Peyer's patch (tissue), 4 donors: ENCODE results near the gene FTSJ3. TPM values are rescaled to one million over a fixed set of nuclear protein-coding genes. Genes with fewer than 3 reads are reported as not detected.

ENCODE experiments used
- DNase-seq, 3 donors: peaks; one replicate each; pipeline ENCODE4 v3.0.0-alpha.2; 2017 to 2019
- H3K27ac ChIP-seq, 4 donors: fragments of 200-600 bp; sonication (generic); one replicate each; pipeline ENCODE4 v1.5.1; 2016 to 2019
- H3K27me3 ChIP-seq, 2 donors: fragments of 200-600 bp; sonication (generic); one replicate each; pipeline ENCODE4 v1.5.1; 2019
- H3K36me3 ChIP-seq, 3 donors: fragments of 200-600 bp; sonication (generic); one replicate each; pipeline ENCODE4 v1.5.1; 2016 to 2019
- H3K4me1 ChIP-seq, 4 donors: fragments of 200-600 bp; sonication (generic); one replicate each; pipeline ENCODE4 v1.5.1; 2016 to 2019
- H3K4me3 ChIP-seq, 4 donors: fragments of 200-600 bp; sonication (generic); 1 replicate in 3 of 4; 2 replicates in 1 of 4; pipeline ENCODE4 v1.5.1; 2016 to 2019; ENCODE audit warnings: mild to moderate bottlenecking in 1 of 4
- H3K9me3 ChIP-seq, 4 donors: fragments of 200-600 bp; sonication (generic); one replicate each; pipeline ENCODE4 v1.5.1; 2016 to 2019; ENCODE audit warnings: mild to moderate bottlenecking in 1 of 4
- POLR2A ChIP-seq, 2 donors: fragments of 450-650 bp; IDR thresholded peaks; one replicate each; pipeline ENCODE4 v1.5.1; 2017; ENCODE audit warnings: antibody characterized with exemption in 2 of 2, mild to moderate bottlenecking in 2 of 2, moderate library complexity in 2 of 2
- total RNA-seq, 4 donors: library from RNA; depleted of rRNA; stranded (reverse); fragments of >200 nt; gene quantifications; one replicate each; pipeline ENCODE4 v1.1.0, GENCODE V29; 2016
- TF ChIP-seq, protein P1 (sequence below), 6 experiments: fragments of 450-650 bp in 4 of 6; fragments of 200-600 bp in 2 of 6; sonication (generic) in 1 of 6; IDR thresholded peaks; one replicate each; pipeline ENCODE4 v1.5.1; 2017 to 2019; ENCODE audit warnings: antibody characterized with exemption in 6 of 6, mild to moderate bottlenecking in 3 of 6, moderate library complexity in 1 of 6

The FTSJ3 gene
- total RNA-seq, 4 donors from 2014 or later, result 19.6 to 133 (median 51.6) TPM

- Histone ChIP-seq H3K4me3 (peak overlapping the region in 1 of 4 donors; percentile 79), H3K4me1 (peaks cover 0 to 22% (median 4%) of the 10 kb centered on the region in 4 donors), H3K9me3 (no peaks in the 10 kb centered on the region), H3K27me3 (no peaks in the 10 kb centered on the region), H3K27ac (peak overlapping the region in 1 of 4 donors; percentile 1), H3K36me3 (peaks cover 0 to 65% (median 0%) of the 10 kb centered on the region in 3 donors)
- DNase-seq, result no peak
- TF ChIP-seq, protein P1, sequence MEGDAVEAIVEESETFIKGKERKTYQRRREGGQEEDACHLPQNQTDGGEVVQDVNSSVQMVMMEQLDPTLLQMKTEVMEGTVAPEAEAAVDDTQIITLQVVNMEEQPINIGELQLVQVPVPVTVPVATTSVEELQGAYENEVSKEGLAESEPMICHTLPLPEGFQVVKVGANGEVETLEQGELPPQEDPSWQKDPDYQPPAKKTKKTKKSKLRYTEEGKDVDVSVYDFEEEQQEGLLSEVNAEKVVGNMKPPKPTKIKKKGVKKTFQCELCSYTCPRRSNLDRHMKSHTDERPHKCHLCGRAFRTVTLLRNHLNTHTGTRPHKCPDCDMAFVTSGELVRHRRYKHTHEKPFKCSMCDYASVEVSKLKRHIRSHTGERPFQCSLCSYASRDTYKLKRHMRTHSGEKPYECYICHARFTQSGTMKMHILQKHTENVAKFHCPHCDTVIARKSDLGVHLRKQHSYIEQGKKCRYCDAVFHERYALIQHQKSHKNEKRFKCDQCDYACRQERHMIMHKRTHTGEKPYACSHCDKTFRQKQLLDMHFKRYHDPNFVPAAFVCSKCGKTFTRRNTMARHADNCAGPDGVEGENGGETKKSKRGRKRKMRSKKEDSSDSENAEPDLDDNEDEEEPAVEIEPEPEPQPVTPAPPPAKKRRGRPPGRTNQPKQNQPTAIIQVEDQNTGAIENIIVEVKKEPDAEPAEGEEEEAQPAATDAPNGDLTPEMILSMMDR (IDR thresholded peaks at IDR 0.05), result no peak
- TF ChIP-seq POLR2A (IDR thresholded peaks at IDR 0.05), result no peak
Measured at GRCh38 chr17:63828936-63829335, 1.5 kb upstream of the FTSJ3 start.

DNA sequence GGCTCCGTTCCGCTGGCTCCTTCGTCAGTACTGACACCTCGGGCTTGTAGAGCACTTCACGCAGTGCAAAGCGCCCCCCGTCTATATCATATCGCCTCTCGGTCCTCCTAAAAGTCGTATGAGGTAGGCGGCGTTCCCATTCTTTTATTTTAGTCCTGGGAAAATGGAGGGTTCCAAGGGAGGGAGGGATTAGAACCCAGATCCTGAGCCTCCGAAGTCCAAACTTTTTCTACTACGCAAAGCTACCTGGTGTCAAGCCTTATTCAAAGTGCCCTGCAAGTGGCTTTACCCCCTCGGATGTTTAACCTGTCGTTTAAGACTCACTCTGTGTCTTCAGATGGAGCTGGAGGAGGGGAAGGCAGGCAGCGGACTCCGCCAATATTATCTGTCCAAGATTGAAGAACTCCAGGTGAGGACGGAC is 348 bp upstream of the FTSJ3 start:
- H3K27ac ChIP-seq, result peak overlapping the region; percentile 88 to 97 (median 90)
- peaks cover 0 to 22% (median 4%) of the 10 kb centered on the region in 4 donors for H3K4me1 ChIP-seq
- no peaks in the 10 kb centered on the region for H3K27me3 ChIP-seq
- TF ChIP-seq, protein P1 (IDR thresholded peaks at IDR 0.05), result no peak
- DNase-seq, result peak in 1 of 3 donors; percentile 40
- peaks cover 0 to 65% (median 0%) of the 10 kb centered on the region in 3 donors for H3K36me3 ChIP-seq
- peak overlapping the region; percentile 76 to 86 (median 82) for H3K4me3 ChIP-seq
- H3K9me3 ChIP-seq, result no peaks in the 10 kb centered on the region

DNA sequence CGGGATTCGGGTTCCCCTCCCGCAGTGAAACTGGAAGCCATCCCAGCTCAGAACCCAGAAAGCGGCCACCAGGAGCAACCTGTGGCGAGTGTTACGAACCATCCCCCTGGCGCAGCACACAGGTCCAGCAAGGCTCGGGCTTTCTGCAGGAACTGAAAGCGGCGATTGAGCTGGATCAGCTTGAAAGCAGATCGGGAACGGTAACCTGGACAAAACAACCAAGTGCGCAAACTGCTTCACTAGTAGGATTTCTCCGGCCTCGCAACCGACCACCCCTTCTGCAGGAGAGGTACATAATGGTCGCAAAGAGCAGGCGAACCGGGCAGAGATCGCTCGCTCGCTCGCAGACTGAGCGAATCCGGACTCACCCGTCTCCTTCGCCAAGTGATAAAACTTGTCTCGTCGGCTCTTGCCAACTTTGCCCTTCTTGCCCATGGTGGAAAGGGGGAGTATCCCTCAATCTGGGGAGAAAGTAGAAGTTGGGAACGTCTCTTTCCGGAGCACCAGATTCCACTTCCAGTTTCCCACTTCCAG is 928 bp downstream of the FTSJ3 start:
- no peaks in the 10 kb centered on the region for H3K9me3 ChIP-seq
- no peaks in the 10 kb centered on the region for H3K27me3 ChIP-seq
- H3K27ac ChIP-seq, result peak overlapping the region; percentile 88 to 97 (median 90)
- no peak for DNase-seq
- TF ChIP-seq POLR2A (IDR thresholded peaks at IDR 0.05), result peak in 1 of 2 donors; percentile 7
- TF ChIP-seq, protein P1 (IDR thresholded peaks at IDR 0.05), result peak in 1 of 6 experiments; percentile 2
- peak overlapping the region; percentile 76 to 86 (median 82) for H3K4me3 ChIP-seq
- H3K4me1 ChIP-seq, result peaks cover 0 to 22% (median 4%) of the 10 kb centered on the region in 4 donors
- H3K36me3 ChIP-seq, result peaks cover 0 to 65% (median 0%) of the 10 kb centered on the region in 3 donors

- DNase-seq, result no peak
- Histone ChIP-seq H3K27ac (no peak overlapping the region), H3K4me1 (peaks cover 0 to 22% (median 4%) of the 10 kb centered on the region in 4 donors), H3K27me3 (no peaks in the 10 kb centered on the region), H3K4me3 (no peak overlapping the region), H3K36me3 (peaks cover 0 to 65% (median 0%) of the 10 kb centered on the region in 3 donors), H3K9me3 (no peaks in the 10 kb centered on the region)
- no peak for TF ChIP-seq POLR2A (IDR thresholded peaks at IDR 0.05)
- TF ChIP-seq, protein P1 (IDR thresholded peaks at IDR 0.05), result no peak
Measured at GRCh38 chr17:63824362-63824761, 3.1 kb downstream of the FTSJ3 start.

DNA sequence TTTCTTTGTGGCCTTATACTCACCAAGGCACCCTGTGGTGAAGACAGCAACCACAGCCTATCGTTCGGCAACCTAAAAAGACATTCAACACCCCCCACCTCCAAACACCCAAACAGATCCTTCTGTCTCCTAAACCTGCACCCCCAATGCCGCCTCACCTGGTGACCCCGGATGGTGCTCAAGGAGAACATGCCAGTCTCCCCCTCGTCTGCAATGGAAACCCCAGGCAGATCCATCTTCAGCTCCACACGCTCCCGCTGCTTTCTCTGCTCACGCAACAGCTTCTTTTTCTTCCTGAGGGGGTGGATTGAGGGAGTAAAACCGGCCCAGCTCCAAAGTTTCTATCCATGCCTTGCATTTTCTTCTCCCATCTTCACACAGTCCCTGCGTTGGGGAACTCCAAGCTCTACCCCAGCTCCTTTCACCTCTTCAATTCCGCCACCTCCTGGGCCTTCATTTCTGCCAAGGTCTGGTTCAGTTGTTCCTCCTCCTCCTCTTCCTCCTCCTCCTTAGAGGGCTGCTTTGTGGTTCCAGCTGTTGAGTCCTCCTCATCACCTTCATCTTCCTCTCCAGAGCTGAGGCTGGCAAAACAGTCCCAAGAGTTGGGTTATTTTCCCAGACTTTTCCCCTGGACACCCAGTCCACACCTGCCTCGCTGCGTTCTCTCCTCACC is 3.7 kb downstream of the FTSJ3 start:
- H3K4me3 ChIP-seq, result no peak overlapping the region
- peaks cover 0 to 67% (median 0%) of the 10 kb centered on the region in 3 donors for H3K36me3 ChIP-seq
- no peaks in the 10 kb centered on the region for H3K27me3 ChIP-seq
- H3K27ac ChIP-seq, result no peak overlapping the region
- DNase-seq, result no peak
- TF ChIP-seq, protein P1 (IDR thresholded peaks at IDR 0.05), result no peak
- TF ChIP-seq POLR2A (IDR thresholded peaks at IDR 0.05), result no peak
- H3K9me3 ChIP-seq, result no peaks in the 10 kb centered on the region
- peaks cover 0 to 16% (median 4%) of the 10 kb centered on the region in 4 donors for H3K4me1 ChIP-seq
